Hypothalamus (tissue), 51 donors: ENCODE results near the gene KCP.

Experiments used
- DNase-seq, 51 donors: peaks; one replicate each; lab custom pipeline; 2025; lab: John Stamatoyannopoulos, UW

The KCP gene

DNA sequence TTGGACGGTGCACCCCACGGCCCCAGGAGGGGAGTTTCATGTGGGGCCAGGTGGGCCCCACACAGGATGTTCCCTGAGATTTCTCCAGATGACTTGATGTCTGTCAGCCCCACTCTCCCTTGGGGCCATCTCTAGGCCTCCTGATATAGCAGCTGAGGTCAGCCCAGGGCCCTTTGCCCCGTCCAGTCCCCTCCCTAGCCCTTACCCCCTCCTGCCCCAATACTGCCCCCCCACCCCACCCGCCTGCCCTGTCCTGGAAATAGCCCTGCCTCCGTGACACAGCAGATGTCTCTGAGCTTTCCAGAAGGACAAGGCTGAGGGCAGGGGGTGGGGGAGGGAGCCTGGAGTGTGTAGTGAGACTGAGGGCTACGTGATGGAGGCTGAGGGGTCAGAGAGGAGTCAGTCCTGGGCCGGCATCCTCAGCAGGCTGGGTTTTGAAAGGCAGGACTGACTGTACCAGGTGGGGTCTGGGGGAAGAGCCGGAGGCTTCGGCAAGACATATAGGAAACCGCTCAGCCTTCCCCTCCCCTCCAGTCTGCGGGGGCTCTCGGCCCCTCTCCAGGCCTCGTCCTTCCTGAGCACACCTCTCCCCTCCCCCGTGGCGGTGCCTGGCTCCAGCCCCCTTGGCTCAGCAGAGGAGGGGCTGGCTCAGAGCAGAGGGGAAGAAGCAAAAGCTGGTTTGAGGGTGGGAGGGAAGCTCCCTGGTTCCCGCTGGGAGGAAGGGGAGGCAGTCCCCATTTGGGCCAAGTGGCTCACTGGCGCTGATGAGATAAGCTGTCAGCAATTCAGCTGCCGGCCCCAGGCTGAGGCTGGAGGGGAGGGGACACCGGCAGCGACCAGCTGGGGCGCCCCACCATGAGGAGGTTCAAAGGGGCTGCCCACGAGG lies 78.3 kb downstream of the KCP start:
- DNase-seq, result peak in 18 of 51 donors; percentile 17 to 62 (median 46)

GRCh38 chr7:128831178-128831993 lies 79.1 kb downstream of the KCP start:
- DNase-seq, result peak in 1 of 51 donors; percentile 26

- DNase-seq, result peak in 1 of 51 donors; percentile 29
These were observed 80.0 kb downstream of the KCP start, which contains the start of gene FLNC for GRCh38 chr7:128830231-128831177. TSS of gene FLNC (plus strand) at chr7:128830406. CDS start at chr7:128830638, 232 bp downstream.

GRCh38 chr7:128829391-128830166 lies 80.9 kb downstream of the KCP start:
- peak in 1 of 51 donors; percentile 30 for DNase-seq

DNA sequence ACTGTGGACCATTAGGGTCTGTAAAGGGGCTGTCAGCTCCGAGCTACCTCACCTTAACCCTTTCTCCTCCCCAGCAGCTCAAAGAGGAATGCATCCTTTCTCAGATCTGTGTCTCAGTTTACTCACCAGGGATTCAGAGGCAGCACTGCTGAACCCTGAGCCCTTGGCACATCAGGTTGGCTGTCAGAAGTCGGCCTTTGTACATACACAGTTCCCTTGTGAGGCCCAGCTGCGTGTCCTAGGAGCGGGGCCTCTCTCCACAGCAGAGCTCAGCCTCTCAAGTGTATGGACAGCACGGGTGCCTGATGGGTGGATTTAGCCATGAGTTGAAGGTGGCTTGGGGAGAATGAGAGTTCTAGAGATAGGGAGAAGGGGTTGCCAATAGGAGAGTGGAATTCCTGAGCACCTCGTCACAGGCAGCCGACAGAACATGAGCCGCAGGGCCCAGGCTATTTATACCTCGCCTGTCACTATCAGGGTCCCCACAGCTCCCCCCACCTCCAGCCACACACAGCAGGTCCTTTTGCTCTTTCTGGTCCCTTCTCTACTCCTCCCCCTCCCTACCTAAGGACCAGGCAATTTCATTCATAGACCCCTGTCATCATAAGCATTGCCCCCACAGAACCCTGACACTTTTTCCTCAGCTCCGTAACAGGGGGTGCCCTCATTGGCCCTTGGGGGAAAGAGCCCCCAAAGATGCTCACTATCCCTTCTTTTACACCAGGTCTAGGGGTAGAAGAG lies 82.4 kb downstream of the KCP start:
- DNase-seq, result no peak

DNA sequence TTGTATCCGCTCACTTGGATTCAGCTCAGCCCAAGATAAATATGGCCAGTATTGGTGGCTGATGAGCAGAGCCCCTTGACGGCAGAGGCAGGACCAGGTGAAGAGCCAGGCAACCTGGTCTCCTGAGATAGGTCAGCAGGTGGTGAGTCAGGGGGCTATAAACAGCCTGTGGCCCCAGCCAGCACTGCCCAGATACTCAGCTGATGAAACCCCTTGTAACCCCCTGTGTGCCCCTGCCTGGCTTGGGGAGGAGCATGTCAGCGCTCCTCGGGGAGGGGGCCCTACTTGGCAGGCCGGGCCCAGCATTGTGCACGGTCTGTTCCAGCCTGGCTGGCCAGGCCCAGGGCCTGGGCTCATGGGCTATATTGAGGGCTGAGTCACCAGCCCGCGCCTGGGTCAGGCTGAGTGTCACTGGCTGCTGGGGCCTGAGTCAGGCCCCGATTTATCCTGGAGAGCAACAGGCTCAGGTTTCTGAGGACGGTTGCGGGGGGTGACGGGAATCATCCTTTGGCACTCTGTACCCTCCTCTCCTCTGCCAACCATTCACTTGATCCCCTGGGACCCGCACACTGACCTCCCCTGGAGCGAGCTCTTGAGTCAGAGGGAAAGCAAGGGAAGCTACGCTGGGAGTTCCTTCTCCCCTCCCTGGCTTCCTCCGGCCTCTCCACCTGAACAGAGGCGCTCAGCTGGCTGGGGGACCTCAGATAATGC lies 83.1 kb downstream of the KCP start:
- DNase-seq, result peak in 6 of 51 donors; percentile 11 to 55 (median 30)

DNA sequence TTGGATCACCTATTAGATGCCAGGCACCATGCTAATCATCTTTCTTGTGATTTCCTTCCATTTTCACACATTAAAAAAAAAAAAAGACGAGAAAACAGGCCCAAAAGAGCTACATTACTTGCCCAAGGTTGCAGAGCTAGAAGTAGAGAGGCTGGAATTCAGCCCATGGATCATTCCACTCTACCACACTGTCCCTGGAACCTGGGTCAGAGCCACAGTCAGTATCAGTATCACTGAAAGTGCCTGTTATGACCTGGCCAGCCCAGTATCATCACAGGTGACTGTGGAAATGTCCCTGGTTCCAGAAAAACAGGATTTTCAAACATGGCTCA lies 83.6 kb downstream of the KCP start:
- no peak for DNase-seq
